ENCODE measurements around the gene TCEANC2.

Gene TCEANC2

GRCh38 chr1:54110996-54111395 is 57.6 kb downstream of the TCEANC2 start:
- H3K27me3 Mint-ChIP-seq = no peaks in the 10 kb centered on the region
- H3K9me3 Mint-ChIP-seq = no peaks in the 10 kb centered on the region
- no peaks in the 10 kb centered on the region for H3K36me3 Mint-ChIP-seq (ENCODE audit: low read depth)
- H3K27ac Mint-ChIP-seq = no peak overlapping the region
- H3K4me1 Mint-ChIP-seq (ENCODE audit: low read depth) = no peaks in the 10 kb centered on the region
- no peak overlapping the region for H3K4me3 Mint-ChIP-seq

GRCh38 chr1:54111624-54112023 is 58.2 kb downstream of the TCEANC2 start:
- no peaks in the 10 kb centered on the region for H3K27me3 Mint-ChIP-seq
- no peaks in the 10 kb centered on the region for H3K9me3 Mint-ChIP-seq
- H3K4me1 Mint-ChIP-seq (ENCODE audit: low read depth) = no peaks in the 10 kb centered on the region

GRCh38 chr1:54112027-54112426 is 58.6 kb downstream of the TCEANC2 start:
- no peaks in the 10 kb centered on the region for H3K27me3 Mint-ChIP-seq
- no peak overlapping the region for H3K27ac Mint-ChIP-seq
- H3K4me3 Mint-ChIP-seq = no peak overlapping the region
- H3K9me3 Mint-ChIP-seq = no peaks in the 10 kb centered on the region
- H3K36me3 Mint-ChIP-seq (ENCODE audit: low read depth) = no peaks in the 10 kb centered on the region
- H3K4me1 Mint-ChIP-seq (ENCODE audit: low read depth) = no peaks in the 10 kb centered on the region

More at GRCh38 chr1:54111624-54112023, 58.2 kb downstream of the TCEANC2 start:
- no peak overlapping the region for H3K4me3 Mint-ChIP-seq
- no peak overlapping the region for H3K27ac Mint-ChIP-seq
- H3K36me3 Mint-ChIP-seq (ENCODE audit: low read depth) = no peaks in the 10 kb centered on the region

GRCh38 chr1:54112705-54113368 is 59.4 kb downstream of the TCEANC2 start:
- Mint-ChIP-seq H3K27me3 (no peaks in the 10 kb centered on the region), H3K4me3 (no peak overlapping the region), H3K4me1 (ENCODE audit: low read depth) (no peaks in the 10 kb centered on the region), H3K9me3 (no peaks in the 10 kb centered on the region), H3K27ac (no peak overlapping the region), H3K36me3 (ENCODE audit: low read depth) (no peaks in the 10 kb centered on the region)

- no peak overlapping the region for H3K27ac Mint-ChIP-seq
- H3K27me3 Mint-ChIP-seq = no peaks in the 10 kb centered on the region
- no peaks in the 10 kb centered on the region for H3K4me1 Mint-ChIP-seq (ENCODE audit: low read depth)
These were observed 60.6 kb downstream of the TCEANC2 start for GRCh38 chr1:54114001-54114400.

GRCh38 chr1:54114955-54115354 is 61.5 kb downstream of the TCEANC2 start:
- H3K27me3 Mint-ChIP-seq = no peaks in the 10 kb centered on the region
- no peak overlapping the region for H3K27ac Mint-ChIP-seq
- no peaks in the 10 kb centered on the region for H3K4me1 Mint-ChIP-seq (ENCODE audit: low read depth)
- no peaks in the 10 kb centered on the region for H3K9me3 Mint-ChIP-seq
- H3K4me3 Mint-ChIP-seq = no peak overlapping the region
- H3K36me3 Mint-ChIP-seq (ENCODE audit: low read depth) = no peaks in the 10 kb centered on the region

More at GRCh38 chr1:54114001-54114400, 60.6 kb downstream of the TCEANC2 start:
- Mint-ChIP-seq H3K9me3 (no peaks in the 10 kb centered on the region), H3K4me3 (no peak overlapping the region), H3K36me3 (ENCODE audit: low read depth) (no peaks in the 10 kb centered on the region)

GRCh38 chr1:54115520-54115919 is 62.1 kb downstream of the TCEANC2 start:
- H3K4me3 Mint-ChIP-seq = no peak overlapping the region
- no peaks in the 10 kb centered on the region for H3K27me3 Mint-ChIP-seq
- no peaks in the 10 kb centered on the region for H3K4me1 Mint-ChIP-seq (ENCODE audit: low read depth)
- H3K27ac Mint-ChIP-seq = no peak overlapping the region
- H3K9me3 Mint-ChIP-seq = no peaks in the 10 kb centered on the region
- no peaks in the 10 kb centered on the region for H3K36me3 Mint-ChIP-seq (ENCODE audit: low read depth)

GRCh38 chr1:54117815-54118563 is 64.6 kb downstream of the TCEANC2 start:
- no peaks in the 10 kb centered on the region for H3K9me3 Mint-ChIP-seq
- H3K27me3 Mint-ChIP-seq = peaks cover 5% of the 10 kb centered on the region
- peaks cover 4% of the 10 kb centered on the region for H3K4me1 Mint-ChIP-seq (ENCODE audit: low read depth)
- H3K27ac Mint-ChIP-seq = no peak overlapping the region
- H3K4me3 Mint-ChIP-seq = no peak overlapping the region
- H3K36me3 Mint-ChIP-seq (ENCODE audit: low read depth) = no peaks in the 10 kb centered on the region

GRCh38 chr1:54118704-54119103 is 65.3 kb downstream of the TCEANC2 start:
- H3K4me1 Mint-ChIP-seq (ENCODE audit: low read depth) = peaks cover 4% of the 10 kb centered on the region
- peaks cover 5% of the 10 kb centered on the region for H3K27me3 Mint-ChIP-seq
- no peak overlapping the region for H3K4me3 Mint-ChIP-seq
- no peaks in the 10 kb centered on the region for H3K9me3 Mint-ChIP-seq
- no peak overlapping the region for H3K27ac Mint-ChIP-seq
- H3K36me3 Mint-ChIP-seq (ENCODE audit: low read depth) = no peaks in the 10 kb centered on the region

- Mint-ChIP-seq H3K9me3 (no peaks in the 10 kb centered on the region), H3K4me1 (ENCODE audit: low read depth) (peaks cover 4% of the 10 kb centered on the region), H3K36me3 (ENCODE audit: low read depth) (no peaks in the 10 kb centered on the region), H3K27ac (no peak overlapping the region), H3K27me3 (peaks cover 5% of the 10 kb centered on the region), H3K4me3 (no peak overlapping the region)
These were observed 66.8 kb downstream of the TCEANC2 start for GRCh38 chr1:54120018-54120697.

- H3K27ac Mint-ChIP-seq = no peak overlapping the region
- H3K4me3 Mint-ChIP-seq = no peak overlapping the region
- H3K27me3 Mint-ChIP-seq = peaks cover 5% of the 10 kb centered on the region
- no peaks in the 10 kb centered on the region for H3K36me3 Mint-ChIP-seq (ENCODE audit: low read depth)
- no peaks in the 10 kb centered on the region for H3K9me3 Mint-ChIP-seq
- peaks cover 4% of the 10 kb centered on the region for H3K4me1 Mint-ChIP-seq (ENCODE audit: low read depth)
These were observed 67.5 kb downstream of the TCEANC2 start for GRCh38 chr1:54120698-54121481.

GRCh38 chr1:54121482-54122134 is 68.2 kb downstream of the TCEANC2 start:
- H3K27me3 Mint-ChIP-seq = peaks cover 5% of the 10 kb centered on the region
- H3K4me3 Mint-ChIP-seq = no peak overlapping the region
- no peak overlapping the region for H3K27ac Mint-ChIP-seq
- H3K36me3 Mint-ChIP-seq (ENCODE audit: low read depth) = no peaks in the 10 kb centered on the region
- H3K9me3 Mint-ChIP-seq = no peaks in the 10 kb centered on the region
- H3K4me1 Mint-ChIP-seq (ENCODE audit: low read depth) = peaks cover 4% of the 10 kb centered on the region

- H3K4me3 Mint-ChIP-seq = no peak overlapping the region
- no peak overlapping the region for H3K27ac Mint-ChIP-seq
- peaks cover 5% of the 10 kb centered on the region for H3K27me3 Mint-ChIP-seq
- no peaks in the 10 kb centered on the region for H3K36me3 Mint-ChIP-seq (ENCODE audit: low read depth)
- H3K4me1 Mint-ChIP-seq (ENCODE audit: low read depth) = peaks cover 4% of the 10 kb centered on the region
- H3K9me3 Mint-ChIP-seq = no peaks in the 10 kb centered on the region
These were observed 68.8 kb downstream of the TCEANC2 start for GRCh38 chr1:54122135-54122751.

- no peaks in the 10 kb centered on the region for H3K36me3 Mint-ChIP-seq (ENCODE audit: low read depth)
- H3K9me3 Mint-ChIP-seq = no peaks in the 10 kb centered on the region
- H3K27me3 Mint-ChIP-seq = peaks cover 5% of the 10 kb centered on the region
- H3K27ac Mint-ChIP-seq = no peak overlapping the region
- H3K4me1 Mint-ChIP-seq (ENCODE audit: low read depth) = peaks cover 4% of the 10 kb centered on the region
- no peak overlapping the region for H3K4me3 Mint-ChIP-seq
These were observed 69.6 kb downstream of the TCEANC2 start for GRCh38 chr1:54122992-54123391.
